ENCODE measurements around the gene DYSF.

The DYSF gene

DNA sequence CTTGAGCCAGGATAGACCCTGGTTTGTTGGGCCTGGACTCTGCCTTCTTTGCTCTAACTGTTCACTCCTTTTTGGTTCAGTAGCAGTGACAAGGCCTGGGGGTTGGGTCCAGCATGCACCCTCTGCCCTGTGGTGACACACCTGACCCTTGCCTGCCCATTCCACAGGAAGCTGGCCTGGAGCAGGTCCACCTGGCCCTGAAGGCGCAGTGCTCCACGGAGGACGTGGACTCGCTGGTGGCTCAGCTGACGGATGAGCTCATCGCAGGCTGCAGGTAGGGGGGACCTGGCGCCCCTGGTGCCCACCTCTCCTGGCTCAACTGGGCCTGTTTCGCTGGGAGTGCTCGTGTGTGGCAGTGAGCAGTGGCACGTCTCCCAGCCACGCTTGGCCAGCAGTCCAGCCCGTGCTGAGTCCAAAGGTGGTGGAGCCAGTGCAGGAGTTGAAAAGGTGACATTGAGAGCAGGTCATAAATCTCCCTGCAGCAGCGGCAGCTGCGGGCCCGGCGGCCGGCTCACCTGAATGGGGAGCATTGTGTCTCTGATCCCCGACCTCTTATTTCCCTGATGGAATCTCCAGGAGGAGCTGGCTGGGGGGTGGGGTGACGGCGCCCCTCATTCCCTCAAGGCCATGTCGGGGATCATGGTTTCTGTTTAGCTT, 102.6 kb downstream of the DYSF start:
- DNase-seq (ENCODE audit: low read depth), result no peak
- no peak overlapping the region for H3K4me3 ChIP-seq (ENCODE audit: low read depth, low read length)
- TF ChIP-seq, protein P1, sequence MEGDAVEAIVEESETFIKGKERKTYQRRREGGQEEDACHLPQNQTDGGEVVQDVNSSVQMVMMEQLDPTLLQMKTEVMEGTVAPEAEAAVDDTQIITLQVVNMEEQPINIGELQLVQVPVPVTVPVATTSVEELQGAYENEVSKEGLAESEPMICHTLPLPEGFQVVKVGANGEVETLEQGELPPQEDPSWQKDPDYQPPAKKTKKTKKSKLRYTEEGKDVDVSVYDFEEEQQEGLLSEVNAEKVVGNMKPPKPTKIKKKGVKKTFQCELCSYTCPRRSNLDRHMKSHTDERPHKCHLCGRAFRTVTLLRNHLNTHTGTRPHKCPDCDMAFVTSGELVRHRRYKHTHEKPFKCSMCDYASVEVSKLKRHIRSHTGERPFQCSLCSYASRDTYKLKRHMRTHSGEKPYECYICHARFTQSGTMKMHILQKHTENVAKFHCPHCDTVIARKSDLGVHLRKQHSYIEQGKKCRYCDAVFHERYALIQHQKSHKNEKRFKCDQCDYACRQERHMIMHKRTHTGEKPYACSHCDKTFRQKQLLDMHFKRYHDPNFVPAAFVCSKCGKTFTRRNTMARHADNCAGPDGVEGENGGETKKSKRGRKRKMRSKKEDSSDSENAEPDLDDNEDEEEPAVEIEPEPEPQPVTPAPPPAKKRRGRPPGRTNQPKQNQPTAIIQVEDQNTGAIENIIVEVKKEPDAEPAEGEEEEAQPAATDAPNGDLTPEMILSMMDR (IDR thresholded peaks at IDR 0.05; ENCODE audit: low read depth, low read length, missing control alignments), result no peak

DNA sequence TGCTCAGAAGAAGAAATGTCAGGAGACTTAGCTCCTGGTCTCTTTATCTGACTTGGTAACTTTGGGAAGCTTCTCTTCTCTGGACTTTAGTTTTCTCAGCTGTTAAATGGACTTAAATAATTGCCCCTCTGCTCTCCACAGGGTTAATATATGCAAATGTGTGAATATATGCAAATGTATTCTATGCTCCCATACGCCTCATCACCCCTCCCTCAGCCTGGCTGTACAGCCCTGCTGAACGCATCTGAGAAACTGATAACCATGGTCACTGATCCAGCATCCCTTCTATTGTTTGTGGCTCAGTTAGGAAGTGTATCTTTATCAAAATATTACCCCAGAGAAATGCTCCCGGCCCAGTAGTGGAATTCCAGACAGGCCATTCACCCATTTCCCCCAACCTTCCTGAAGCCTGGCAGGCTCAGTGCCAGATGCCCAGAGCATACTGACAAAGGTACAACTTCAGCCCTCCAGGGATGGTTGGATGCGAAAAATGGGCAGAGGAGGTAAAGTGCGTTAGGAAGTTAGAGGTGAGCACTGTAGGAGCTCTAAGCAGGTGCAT, 103.4 kb downstream of the DYSF start:
- DNase-seq (ENCODE audit: low read depth), result no peak
- TF ChIP-seq, protein P1 (IDR thresholded peaks at IDR 0.05; ENCODE audit: low read depth, low read length, missing control alignments), result no peak
- H3K4me3 ChIP-seq (ENCODE audit: low read depth, low read length), result no peak overlapping the region

DNA sequence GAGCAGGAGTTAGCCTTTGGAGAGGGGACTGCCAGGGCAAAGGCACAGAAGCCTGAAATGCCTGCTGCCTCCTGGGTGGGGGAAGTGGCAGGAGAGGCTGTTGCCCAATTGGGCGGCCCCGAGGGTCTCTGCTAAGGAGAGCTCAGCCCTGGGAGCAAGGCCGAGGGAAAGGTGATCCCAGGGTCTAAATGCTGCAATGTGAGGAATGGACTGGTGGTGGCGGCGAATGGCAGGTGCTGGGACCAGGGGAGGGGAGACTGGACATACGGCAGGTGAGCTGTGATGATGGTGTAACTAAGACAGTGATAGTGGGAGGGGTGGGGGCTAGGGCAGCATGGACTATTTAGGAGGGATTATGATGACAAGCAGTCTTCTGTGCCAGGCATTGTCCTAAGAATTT, 104.0 kb downstream of the DYSF start:
- no peak for DNase-seq (ENCODE audit: low read depth)
- TF ChIP-seq, protein P1 (IDR thresholded peaks at IDR 0.05; ENCODE audit: low read depth, low read length, missing control alignments), result no peak

DNA sequence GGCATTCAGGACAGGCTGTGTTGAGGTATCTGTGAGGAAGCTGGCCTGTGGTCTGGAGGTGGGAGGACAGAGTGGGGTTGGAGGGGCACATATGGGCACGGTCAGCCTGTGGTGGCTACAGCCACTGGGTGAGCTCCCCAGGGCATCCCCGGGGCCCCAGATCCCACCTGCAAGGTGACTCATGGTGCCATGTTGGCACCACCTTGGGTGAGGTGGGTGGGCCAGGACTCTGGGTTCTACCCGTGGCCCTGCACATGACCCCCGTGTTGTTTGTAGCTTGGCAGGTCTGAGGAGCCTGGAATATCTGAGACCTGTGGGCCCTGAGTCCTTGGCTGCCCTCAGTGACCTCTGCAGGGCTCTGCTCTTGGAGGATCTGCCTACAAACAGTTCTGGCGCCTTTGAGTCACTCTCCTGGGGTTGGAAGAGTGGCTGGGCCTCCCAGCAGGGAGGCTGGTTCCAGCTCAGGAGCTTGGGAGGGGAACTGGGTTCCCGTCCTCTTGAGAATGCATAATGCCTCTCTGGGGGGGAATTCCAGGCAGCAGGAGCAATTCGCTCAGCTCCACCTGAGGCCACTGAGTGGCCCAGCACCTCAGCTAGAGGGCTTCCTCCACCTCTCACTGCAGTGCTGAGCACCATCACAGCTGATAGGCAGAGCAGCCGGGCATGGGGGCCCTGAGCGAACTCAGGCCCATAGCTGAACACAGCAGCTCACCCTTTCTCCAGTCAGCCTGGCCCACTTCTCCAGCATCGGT, 105.1 kb downstream of the DYSF start:
- no peak for DNase-seq (ENCODE audit: low read depth)
- TF ChIP-seq, protein P1 (IDR thresholded peaks at IDR 0.05; ENCODE audit: low read depth, low read length, missing control alignments), result no peak
- H3K4me3 ChIP-seq (ENCODE audit: low read depth, low read length), result no peak overlapping the region

More for the DNA sequence above, 104.0 kb downstream of the DYSF start:
- H3K4me3 ChIP-seq (ENCODE audit: low read depth, low read length), result no peak overlapping the region

DNA sequence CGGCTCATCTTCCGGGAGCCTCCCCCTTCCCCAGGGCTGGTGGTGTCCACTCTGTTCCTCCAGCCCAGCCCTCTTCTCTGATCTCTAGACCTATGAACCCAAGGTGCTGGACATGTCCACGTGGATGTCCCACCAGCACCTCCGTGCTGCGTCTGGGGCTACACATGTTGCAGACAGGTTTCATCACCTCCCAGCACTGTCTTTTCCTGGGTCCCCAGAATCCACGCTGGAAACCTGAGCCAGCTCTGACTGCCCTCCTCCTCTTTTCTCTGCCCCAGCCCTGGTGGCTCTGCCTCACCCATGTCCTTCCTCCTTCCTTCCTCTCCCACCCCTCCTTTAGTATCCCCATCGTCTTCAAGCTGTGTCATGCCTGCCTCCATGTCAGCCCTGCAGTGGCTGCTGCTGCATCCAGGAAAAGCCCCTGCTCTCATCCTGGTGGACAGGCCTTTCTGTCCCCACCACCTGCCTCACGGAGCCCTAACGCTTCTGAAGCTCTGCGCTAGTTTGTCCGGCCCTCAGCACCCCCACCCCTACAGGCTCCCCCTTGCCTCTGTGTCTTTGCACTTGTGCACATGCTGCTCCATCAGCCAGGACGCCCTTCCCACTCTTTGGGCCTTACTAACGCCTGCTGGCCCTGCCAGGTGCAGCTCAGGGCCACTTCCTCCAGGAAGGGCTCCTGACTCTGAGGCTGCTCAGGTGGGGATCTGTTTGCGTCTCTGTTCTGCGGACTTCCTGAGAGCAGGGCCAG, 105.9 kb downstream of the DYSF start:
- H3K4me3 ChIP-seq (ENCODE audit: low read depth, low read length), result no peak overlapping the region
- TF ChIP-seq, protein P1 (IDR thresholded peaks at IDR 0.05; ENCODE audit: low read depth, low read length, missing control alignments), result no peak

DNA sequence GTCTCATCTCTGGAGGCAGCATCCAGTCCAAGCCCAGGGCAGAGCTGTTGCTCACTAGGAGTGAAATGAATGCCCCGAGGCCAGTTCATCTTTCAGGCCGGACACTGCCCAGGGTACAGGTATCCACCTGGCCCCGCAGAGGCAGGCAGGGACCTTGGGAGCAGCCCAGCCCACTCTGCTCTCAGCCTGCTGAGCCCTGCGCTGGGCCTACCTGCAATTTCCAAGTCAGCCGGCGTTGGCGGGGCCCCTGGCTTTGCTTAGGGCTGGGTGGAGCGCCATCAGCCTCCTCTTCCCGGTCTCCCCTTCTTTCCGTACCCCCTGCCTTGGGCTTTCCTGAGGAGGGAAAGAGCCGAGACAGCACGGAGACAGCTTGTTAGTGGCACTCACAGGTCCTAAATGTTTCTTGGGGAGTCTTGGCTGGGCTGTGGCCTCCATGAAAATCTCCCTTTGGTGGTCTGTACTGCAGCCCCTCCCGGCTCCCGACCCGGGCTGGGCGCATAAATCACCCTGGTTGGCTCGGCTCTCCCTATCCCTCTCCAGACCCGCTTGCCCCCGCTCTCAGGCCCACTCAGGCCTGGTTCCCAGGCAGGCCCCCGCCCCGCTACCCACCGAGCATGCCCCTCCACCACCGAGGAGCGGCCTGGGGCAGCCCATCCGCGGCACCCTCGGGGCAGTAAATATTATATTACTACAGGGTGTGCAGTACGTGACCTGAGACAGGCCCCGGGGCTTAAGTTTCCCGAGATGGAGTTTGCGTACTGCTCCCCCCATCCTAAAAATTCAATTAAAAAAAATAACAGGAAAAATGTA, 106.7 kb downstream of the DYSF start:
- H3K4me3 ChIP-seq (ENCODE audit: low read depth, low read length), result no peak overlapping the region
- TF ChIP-seq, protein P1 (IDR thresholded peaks at IDR 0.05; ENCODE audit: low read depth, low read length, missing control alignments), result no peak
- DNase-seq (ENCODE audit: low read depth), result no peak

More for the DNA sequence above, 105.9 kb downstream of the DYSF start:
- DNase-seq (ENCODE audit: low read depth), result no peak
